C1 segment of cervical spinal cord (tissue), 14 donors: Measurements from ENCODE around the gene RCCD1.

Experiments used
- DNase-seq, 14 donors: peaks; one replicate each; lab custom pipeline; 2025; lab: John Stamatoyannopoulos, UW

Gene RCCD1

DNA sequence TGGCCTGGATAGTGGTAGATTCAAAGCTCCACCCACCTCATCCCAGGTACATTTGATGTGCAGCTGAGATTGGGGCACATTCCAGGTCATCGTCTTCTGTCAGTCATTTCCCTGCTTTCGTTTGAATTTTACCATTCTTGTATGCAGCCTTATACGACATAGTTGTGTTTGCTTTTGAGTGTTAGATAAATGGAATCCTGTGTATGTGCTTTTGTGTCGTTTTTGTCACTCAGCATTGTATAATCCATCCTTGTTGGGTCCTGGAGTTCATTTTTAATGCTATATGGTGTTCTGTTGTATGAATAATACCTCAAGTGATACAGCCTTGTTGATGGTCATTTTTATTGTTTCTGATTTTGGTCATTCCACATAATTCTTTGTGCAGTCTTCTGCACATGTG, 7.3 kb downstream of the RCCD1 start:
- no peak for DNase-seq

DNA sequence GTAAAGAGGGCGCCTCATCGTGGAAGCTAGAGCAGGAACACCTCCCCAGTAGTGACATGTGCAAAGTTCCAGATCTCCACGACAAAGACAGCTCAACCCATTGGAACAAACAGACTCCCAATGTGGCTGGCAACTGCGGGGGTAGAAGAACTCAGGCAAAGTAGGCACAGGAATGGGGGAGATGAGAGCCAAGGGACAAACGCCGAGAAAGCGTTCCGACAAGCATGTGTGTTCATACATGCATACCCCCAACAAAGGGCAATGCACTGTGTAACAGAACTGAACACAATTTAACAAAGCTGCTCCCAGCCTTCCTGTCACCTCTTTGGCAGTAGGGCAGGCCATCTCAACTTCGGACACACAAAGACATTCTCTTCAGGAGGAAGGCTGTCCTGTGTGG, 11.6 kb downstream of the RCCD1 start:
- DNase-seq: no peak

DNA sequence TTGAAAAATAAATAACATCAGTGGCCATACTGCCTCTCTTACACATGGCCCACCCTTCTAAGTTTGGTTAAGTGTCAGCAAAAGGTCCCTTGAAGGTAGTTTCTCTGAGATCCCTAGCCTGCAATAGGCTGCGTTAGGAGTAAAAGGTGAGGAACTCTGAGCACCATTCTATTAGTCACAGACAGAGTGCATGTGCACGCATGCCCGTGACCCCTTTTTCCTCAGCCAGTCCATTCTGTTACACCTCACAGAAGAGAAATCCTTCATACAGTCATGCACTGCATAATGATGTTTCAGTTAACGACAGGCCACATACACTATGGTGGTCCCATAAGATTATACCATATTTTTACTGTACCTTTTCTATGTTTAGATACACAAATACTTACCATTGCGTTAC, 12.5 kb downstream of the RCCD1 start:
- no peak for DNase-seq

GRCh38 chr15:90968434-90968833, 13.8 kb downstream of the RCCD1 start:
- no peak for DNase-seq

- no peak for DNase-seq
Observed at GRCh38 chr15:90970274-90970673, 15.6 kb downstream of the RCCD1 start.

DNA sequence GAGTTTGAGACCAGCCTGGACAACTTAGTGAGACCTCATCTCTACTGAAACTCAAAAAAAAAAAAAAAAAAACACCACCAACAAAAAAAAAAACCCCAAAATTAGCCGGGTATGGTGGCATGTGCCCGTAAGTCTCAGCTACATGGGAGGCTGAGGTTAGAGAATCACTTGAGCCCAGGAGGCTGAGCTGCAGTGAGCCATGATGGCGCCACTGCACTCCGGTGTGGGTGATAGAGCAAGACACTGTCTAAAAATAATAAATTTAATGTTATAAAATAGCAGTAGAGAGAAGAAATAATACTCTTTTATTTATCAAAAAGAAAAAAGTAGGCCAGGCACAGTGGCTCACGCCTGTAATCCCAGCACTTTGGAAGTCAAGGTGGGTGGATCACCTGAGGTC, 17.4 kb downstream of the RCCD1 start:
- no peak for DNase-seq

- DNase-seq: no peak
Observed at GRCh38 chr15:90974216-90974615, 19.5 kb downstream of the RCCD1 start.

DNA sequence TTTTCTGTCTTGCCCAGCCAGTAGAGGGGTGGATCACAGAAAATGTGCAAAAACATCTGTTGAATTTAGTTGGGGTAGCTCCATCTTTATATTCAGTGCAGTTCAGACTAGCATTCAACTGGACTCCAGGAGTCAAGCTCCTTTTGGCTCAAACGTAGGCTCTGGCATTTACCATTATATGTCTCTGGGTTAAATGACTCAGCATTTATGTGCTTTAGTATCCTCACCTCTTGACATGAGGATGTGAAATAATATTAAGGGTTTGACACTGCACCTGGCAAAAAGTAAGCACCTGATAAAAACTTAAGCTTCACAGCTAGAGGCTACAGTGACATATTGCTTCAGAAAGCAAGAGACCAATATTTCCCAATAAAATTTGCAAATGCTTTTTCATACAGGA, 24.9 kb downstream of the RCCD1 start:
- DNase-seq: no peak

- DNase-seq: no peak
Observed at GRCh38 chr15:90981681-90982080, 27.0 kb downstream of the RCCD1 start.

GRCh38 chr15:90982135-90982534, 27.5 kb downstream of the RCCD1 start:
- DNase-seq: no peak

- DNase-seq: no peak
Observed at GRCh38 chr15:90986790-90987507, 32.3 kb downstream of the RCCD1 start.

- no peak for DNase-seq
Observed at GRCh38 chr15:90987561-90988141, 33.0 kb downstream of the RCCD1 start.

- DNase-seq: no peak
Observed at GRCh38 chr15:90988296-90988695, 33.6 kb downstream of the RCCD1 start.

GRCh38 chr15:90989040-90989768, 34.5 kb downstream of the RCCD1 start:
- DNase-seq: no peak

GRCh38 chr15:90990446-90990845, 35.8 kb downstream of the RCCD1 start:
- DNase-seq: no peak

DNA sequence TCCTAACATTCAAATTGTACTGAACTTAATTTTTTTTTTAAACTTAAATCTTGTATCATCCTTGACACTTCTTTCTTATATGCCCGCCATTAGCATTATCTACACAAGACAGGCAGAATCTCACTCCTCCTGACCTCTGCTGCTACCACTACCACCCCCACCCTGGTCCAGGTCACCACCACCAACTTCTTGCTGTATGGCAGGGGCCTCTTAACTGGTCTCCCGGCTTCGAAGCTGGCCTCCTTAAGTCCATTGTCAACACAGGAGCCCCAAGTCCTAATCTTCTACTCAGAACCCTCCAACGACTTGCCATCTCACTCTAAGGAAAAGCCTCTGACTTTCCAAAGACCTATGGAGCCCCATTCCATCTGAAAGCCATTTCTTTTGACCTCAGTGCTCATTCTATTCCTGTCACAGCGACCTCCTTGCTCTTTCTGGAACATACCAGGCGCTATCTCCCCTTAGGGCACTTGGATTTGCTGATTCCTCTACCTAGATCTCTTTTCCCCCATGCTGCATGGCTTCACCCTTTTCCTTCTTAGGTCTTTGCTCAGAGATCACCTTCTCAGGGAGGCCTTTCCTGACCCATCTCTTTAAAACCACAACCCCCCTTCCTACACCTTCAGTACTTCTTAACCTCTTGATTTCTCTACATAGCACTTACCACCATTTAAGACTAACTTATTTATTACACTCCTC, 37.1 kb downstream of the RCCD1 start:
- no peak for DNase-seq

GRCh38 chr15:90994059-90994416, 39.4 kb downstream of the RCCD1 start:
- peak in 1 of 14 donors; percentile 31 for DNase-seq

DNA sequence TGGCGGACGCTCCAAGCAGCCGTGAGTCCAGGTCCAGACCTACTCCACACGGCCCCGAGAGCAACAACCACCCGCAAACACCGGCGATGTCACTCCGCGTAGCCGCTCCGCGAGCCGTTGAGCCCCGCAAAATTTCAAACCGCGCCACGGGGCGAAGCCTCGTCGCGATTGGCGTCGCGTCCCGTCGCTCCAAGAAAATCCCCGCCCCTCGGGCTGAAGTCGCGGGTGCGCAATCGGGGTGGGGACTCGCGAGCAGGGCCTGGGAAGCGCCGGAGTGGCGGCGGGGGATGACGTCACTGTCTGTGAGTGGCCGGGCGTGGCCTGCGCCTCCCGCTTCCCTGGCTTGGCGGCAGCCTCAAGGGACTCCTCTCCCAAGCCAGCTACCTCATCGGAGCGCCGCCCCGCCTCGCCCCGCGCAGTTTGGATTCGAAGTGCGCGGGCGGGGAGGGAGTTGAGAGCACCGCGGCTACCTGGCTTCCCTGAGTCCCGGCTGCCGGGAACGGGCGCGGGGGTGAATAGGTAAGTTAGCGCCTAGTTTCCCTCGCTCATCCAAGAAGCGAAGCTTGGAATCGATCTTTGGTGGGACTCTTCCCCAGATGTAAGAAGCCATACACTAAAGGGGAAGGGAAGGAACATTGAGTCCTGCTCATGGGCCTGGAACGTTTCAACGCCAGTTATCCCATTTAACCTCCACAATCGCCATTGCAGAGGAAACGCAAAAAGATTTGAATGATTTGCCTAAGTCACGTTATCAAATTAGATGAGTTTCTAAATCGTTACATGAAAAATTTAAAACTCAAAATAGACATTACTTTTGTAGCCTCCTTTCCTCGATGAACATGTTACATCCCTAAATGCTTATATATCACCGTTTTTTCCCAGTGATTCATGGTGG, 40.0 kb downstream of the RCCD1 start, which contains the start of gene PRC1:
Gene PRC1, minus strand, starts transcription at position 119 of the 895 bp plus-strand sequence. Its CDS starts 118 bp downstream, at position 1.
- DNase-seq: peak; percentile 46 to 96 (median 90)

DNA sequence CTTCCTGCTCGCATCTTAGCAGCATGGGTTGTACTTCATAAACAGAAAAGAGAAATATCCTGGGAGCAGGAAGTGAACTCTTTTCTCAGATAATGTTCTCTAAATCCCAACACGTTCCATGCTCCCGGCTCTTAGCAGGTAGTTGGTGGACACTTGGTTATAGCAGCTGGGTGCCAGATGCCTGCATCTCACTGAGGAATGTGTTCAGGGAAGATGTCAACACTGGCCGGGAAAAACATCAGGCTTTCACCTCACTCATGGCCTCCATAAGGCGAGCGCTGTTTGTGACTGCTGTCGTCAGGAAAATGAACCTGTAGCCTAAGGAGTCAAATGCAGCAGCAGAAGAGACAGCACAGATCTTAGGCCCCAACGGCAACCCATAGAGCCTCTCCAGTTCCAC, 44.1 kb downstream of the RCCD1 start:
- no peak for DNase-seq

DNA sequence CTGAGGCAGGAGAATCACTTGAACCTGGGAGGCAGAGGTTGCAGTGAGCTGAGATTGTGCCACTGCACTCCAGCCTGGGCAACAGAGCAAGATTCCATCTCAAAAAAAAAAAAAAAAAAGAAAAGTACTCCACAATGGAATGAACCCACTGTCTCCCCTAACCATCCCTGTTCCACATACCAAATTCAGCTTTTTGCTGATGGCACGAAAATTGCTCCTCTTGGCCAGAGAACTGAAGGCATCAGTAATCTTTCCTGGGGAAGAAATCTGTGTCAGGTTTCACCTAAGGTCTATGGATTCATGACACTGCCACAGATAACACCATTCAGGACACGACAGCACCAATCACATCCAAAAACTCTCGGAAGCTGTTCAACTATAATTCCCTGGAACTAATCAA, 46.5 kb downstream of the RCCD1 start:
- DNase-seq: no peak

DNA sequence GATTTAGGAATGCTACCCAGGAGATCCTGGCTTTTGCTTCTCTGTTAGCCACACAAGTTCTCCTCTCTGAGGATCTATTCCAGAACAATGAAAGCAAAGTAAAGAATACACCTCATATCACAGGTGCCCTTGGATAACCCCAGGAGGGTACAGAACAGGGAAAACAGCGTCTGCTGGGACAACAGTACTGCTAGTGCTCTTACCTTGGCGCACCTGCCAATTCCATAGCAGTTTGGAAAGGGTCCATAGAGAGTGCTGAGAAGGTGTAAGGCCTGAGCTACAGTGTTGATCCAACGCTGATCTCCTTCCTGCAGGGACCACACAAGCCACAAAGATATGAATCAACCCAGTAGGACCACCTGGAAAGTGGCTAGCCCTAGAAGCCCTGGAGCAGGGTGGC, 52.6 kb downstream of the RCCD1 start:
- DNase-seq: no peak
